WTC11 (cell line): ENCODE measurements around the gene ST6GALNAC3. TPM values are rescaled to one million over a fixed set of nuclear protein-coding genes. Genes with fewer than 3 reads are reported as not detected.

Experiments used
- ATAC-seq: fragments of 200-7000 bp; cut with Tn5 transposase; 2 replicates; pipeline ENCODE4 v1.10.0; 2021; ENCODE audit warnings: mild to moderate bottlenecking, moderate library complexity
- CTCF ChIA-PET: fragments of 300-600 bp; sonication (Branson Sonifier 250); formaldehyde crosslinking; loops from one replicate; lab custom pipeline; 2021; ENCODE audit warnings: antibody characterized with exemption; lab: Charles Lee
- POLR2A ChIA-PET: fragments of 350-600 bp; sonication (Branson Sonifier 250); formaldehyde crosslinking; loops from one replicate; lab custom pipeline; 2021; ENCODE audit warnings: antibody characterized with exemption; lab: Charles Lee
- DNase-seq: peaks from one replicate; pipeline ENCODE4 v3.0.0; 2021; ENCODE audit warnings: low spot score
- H3K27ac Mint-ChIP-seq: 2 replicates; pipeline ENCODE4 v1.8.0; 2021; ENCODE audit warnings: mixed read lengths
- H3K27me3 Mint-ChIP-seq: 2 replicates; pipeline ENCODE4 v1.8.0; 2021; ENCODE audit warnings: low read depth, mild to moderate bottlenecking, moderate library complexity, mixed read lengths
- H3K36me3 Mint-ChIP-seq: 2 replicates; pipeline ENCODE4 v1.8.0; 2021; ENCODE audit warnings: mixed read lengths
- H3K4me1 Mint-ChIP-seq: 2 replicates; pipeline ENCODE4 v1.8.0; 2022; ENCODE audit warnings: mixed read lengths
- H3K4me3 Mint-ChIP-seq: 2 replicates; pipeline ENCODE4 v1.8.0; 2021; ENCODE audit warnings: mild to moderate bottlenecking, moderate library complexity, mixed read lengths
- H3K9me3 Mint-ChIP-seq: 2 replicates; pipeline ENCODE4 v1.8.0; 2021; ENCODE audit warnings: mixed read lengths
- CBFB ChIP-seq: sonication (generic); formaldehyde crosslinking; IDR thresholded peaks from 2 replicates; pipeline ENCODE4 v1.8.1; 2022; ENCODE audit warnings: mild to moderate bottlenecking, low read depth, missing genetic modification reagents
- CREB1 ChIP-seq: sonication (generic); formaldehyde crosslinking; IDR thresholded peaks from 2 replicates; pipeline ENCODE4 v1.8.0; 2023; ENCODE audit warnings: mild to moderate bottlenecking, missing genetic modification reagents
- ELF4 ChIP-seq: sonication (generic); formaldehyde crosslinking; IDR thresholded peaks from 2 replicates; pipeline ENCODE4 v1.8.1; 2022; ENCODE audit warnings: low read depth, mild to moderate bottlenecking, moderate library complexity, missing genetic modification reagents
- GRHL2 ChIP-seq: fragments of 250-450 bp; sonication (Bioruptor Pico); IDR thresholded peaks from 2 replicates; pipeline ENCODE4 v1.8.0; 2022; ENCODE audit warnings: mild to moderate bottlenecking, moderate library complexity; ENCODE audit not compliant: insufficient replicate concordance, severe bottlenecking
- MYBL2 ChIP-seq: sonication (generic); formaldehyde crosslinking; IDR thresholded peaks from 2 replicates; pipeline ENCODE4 v1.8.1; 2023; ENCODE audit warnings: mild to moderate bottlenecking, moderate library complexity, missing genetic modification reagents
- NFE2L1 ChIP-seq: sonication (generic); formaldehyde crosslinking; IDR thresholded peaks from 2 replicates; pipeline ENCODE4 v1.8.1; 2023; ENCODE audit warnings: missing genetic modification reagents
- NFYB ChIP-seq: sonication (generic); formaldehyde crosslinking; conservative IDR thresholded peaks from 2 replicates; pipeline ENCODE4 v1.8.0; 2022; ENCODE audit warnings: low read depth, missing genetic modification reagents
- RORB ChIP-seq: fragments of 250-450 bp; sonication (Bioruptor Pico); IDR thresholded peaks from 2 replicates; pipeline ENCODE4 v1.9.0; 2021; ENCODE audit warnings: mild to moderate bottlenecking
- SMAD3 ChIP-seq: sonication (generic); formaldehyde crosslinking; IDR thresholded peaks from 2 replicates; pipeline ENCODE4 v1.8.0; 2022; ENCODE audit warnings: missing genetic modification reagents, mild to moderate bottlenecking, borderline replicate concordance
- SOX15 ChIP-seq: fragments of 250-450 bp; sonication (Bioruptor Pico); IDR thresholded peaks from 2 replicates; pipeline ENCODE4 v1.9.0; 2021; ENCODE audit warnings: mild to moderate bottlenecking
- ZBTB21 ChIP-seq: sonication (generic); formaldehyde crosslinking; IDR thresholded peaks from 2 replicates; pipeline ENCODE4 v1.8.1; 2023; ENCODE audit warnings: mild to moderate bottlenecking, missing genetic modification reagents, borderline replicate concordance
- ZNF232 ChIP-seq: sonication (generic); formaldehyde crosslinking; IDR thresholded peaks from 2 replicates; pipeline ENCODE4 v1.8.0; 2022; ENCODE audit warnings: mild to moderate bottlenecking, missing genetic modification reagents
- ZNF317 ChIP-seq: sonication (generic); formaldehyde crosslinking; IDR thresholded peaks from 2 replicates; pipeline ENCODE4 v1.8.1; 2023; ENCODE audit warnings: low read depth, mild to moderate bottlenecking, moderate library complexity, missing genetic modification reagents, borderline replicate concordance
- ZNF416 ChIP-seq: fragments of 250-450 bp; sonication (Bioruptor Pico); IDR thresholded peaks from 2 replicates; pipeline ENCODE4 v1.9.0; 2021; ENCODE audit warnings: mild to moderate bottlenecking, inconsistent platforms
- ZNF671 ChIP-seq: fragments of 250-450 bp; sonication (Bioruptor Pico); IDR thresholded peaks from 2 replicates; pipeline ENCODE4 v1.8.0; 2021; ENCODE audit warnings: mild to moderate bottlenecking
- total RNA-seq: library from RNA; stranded (reverse); gene quantifications from 3 replicates; pipeline ENCODE4 v1.2.3, GENCODE V29; 2021
- TF ChIP-seq, protein P1 (sequence below): sonication (generic); formaldehyde crosslinking; IDR thresholded peaks from 2 replicates; pipeline ENCODE4 v1.8.1; 2022; ENCODE audit warnings: missing genetic modification reagents, borderline replicate concordance
- TF ChIP-seq, protein P2 (sequence below): sonication (generic); formaldehyde crosslinking; conservative IDR thresholded peaks from 2 replicates; pipeline ENCODE4 v1.8.1; 2023; ENCODE audit warnings: mild to moderate bottlenecking, low read depth, missing genetic modification reagents, moderate library complexity
- TF ChIP-seq, protein P3 (sequence below): fragments of 250-450 bp; sonication (Bioruptor Pico); IDR thresholded peaks from 2 replicates; pipeline ENCODE4 v1.8.0; 2021; ENCODE audit warnings: mild to moderate bottlenecking
- TF ChIP-seq, protein P4 (sequence below): sonication (generic); formaldehyde crosslinking; IDR thresholded peaks from 2 replicates; pipeline ENCODE4 v1.8.0; 2022; ENCODE audit warnings: mild to moderate bottlenecking, missing genetic modification reagents
- TF ChIP-seq, protein P5 (sequence below): sonication (generic); formaldehyde crosslinking; IDR thresholded peaks from 2 replicates; pipeline ENCODE4 v1.8.1; 2022; ENCODE audit warnings: mild to moderate bottlenecking, missing genetic modification reagents, moderate library complexity, borderline replicate concordance
- TF ChIP-seq, protein P6 (sequence below): sonication (generic); formaldehyde crosslinking; IDR thresholded peaks from 2 replicates; pipeline ENCODE4 v1.8.0; 2022; ENCODE audit warnings: mild to moderate bottlenecking, missing genetic modification reagents
- TF ChIP-seq, protein P7 (sequence below): fragments of 250-450 bp; sonication (Bioruptor Pico); conservative IDR thresholded peaks from 2 replicates; pipeline ENCODE4 v1.9.0; 2021; ENCODE audit warnings: mild to moderate bottlenecking

ST6GALNAC3 gene
- total RNA-seq, 1 experiment from 2014 or later: 11.9 TPM

DNA sequence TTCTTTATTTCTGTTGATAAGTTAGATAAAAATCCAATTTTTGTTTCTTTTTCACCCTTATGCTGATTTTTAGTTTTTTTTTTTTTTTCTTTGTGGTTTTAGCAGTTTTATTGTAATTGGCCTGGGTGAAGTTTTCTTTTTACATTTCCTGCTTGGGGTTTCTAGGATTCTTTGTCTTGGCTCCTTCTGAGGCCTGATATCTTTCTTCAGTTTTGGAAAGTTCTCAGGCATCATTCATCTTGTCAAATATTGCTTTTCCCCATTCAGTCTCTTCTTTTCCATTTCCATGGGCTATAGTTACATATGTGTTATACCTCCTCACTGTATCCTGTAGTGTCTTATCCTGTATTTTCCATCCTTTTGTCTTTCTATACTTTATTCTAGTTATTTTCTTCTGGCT, 28.5 kb downstream of the ST6GALNAC3 start:
- peaks cover 2% of the 10 kb centered on the region; the same call in 1 of the 2 replicates for H3K36me3 Mint-ChIP-seq
- TF ChIP-seq NFE2L1 (CRISPR knock-in tag) (no peak), SOX15 (no peak), ZNF671 (CRISPR knock-in tag) (no peak), MYBL2 (CRISPR knock-in tag) (no peak), SMAD3 (CRISPR knock-in tag) (no peak), ZNF232 (no peak), ZNF317 (CRISPR knock-in tag) (no peak), ZBTB21 (no peak), ZNF416 (CRISPR knock-in tag) (no peak), NFYB (CRISPR knock-in tag) (no peak), ELF4 (CRISPR knock-in tag) (no peak)
- TF ChIP-seq, protein P1, sequence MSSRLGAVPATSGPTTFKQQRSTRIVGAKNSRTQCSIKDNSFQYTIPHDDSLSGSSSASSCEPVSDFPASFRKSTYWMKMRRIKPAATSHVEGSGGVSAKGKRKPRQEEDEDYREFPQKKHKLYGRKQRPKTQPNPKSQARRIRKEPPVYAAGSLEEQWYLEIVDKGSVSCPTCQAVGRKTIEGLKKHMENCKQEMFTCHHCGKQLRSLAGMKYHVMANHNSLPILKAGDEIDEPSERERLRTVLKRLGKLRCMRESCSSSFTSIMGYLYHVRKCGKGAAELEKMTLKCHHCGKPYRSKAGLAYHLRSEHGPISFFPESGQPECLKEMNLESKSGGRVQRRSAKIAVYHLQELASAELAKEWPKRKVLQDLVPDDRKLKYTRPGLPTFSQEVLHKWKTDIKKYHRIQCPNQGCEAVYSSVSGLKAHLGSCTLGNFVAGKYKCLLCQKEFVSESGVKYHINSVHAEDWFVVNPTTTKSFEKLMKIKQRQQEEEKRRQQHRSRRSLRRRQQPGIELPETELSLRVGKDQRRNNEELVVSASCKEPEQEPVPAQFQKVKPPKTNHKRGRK (CRISPR knock-in tag): no peak
- TF ChIP-seq, protein P2, sequence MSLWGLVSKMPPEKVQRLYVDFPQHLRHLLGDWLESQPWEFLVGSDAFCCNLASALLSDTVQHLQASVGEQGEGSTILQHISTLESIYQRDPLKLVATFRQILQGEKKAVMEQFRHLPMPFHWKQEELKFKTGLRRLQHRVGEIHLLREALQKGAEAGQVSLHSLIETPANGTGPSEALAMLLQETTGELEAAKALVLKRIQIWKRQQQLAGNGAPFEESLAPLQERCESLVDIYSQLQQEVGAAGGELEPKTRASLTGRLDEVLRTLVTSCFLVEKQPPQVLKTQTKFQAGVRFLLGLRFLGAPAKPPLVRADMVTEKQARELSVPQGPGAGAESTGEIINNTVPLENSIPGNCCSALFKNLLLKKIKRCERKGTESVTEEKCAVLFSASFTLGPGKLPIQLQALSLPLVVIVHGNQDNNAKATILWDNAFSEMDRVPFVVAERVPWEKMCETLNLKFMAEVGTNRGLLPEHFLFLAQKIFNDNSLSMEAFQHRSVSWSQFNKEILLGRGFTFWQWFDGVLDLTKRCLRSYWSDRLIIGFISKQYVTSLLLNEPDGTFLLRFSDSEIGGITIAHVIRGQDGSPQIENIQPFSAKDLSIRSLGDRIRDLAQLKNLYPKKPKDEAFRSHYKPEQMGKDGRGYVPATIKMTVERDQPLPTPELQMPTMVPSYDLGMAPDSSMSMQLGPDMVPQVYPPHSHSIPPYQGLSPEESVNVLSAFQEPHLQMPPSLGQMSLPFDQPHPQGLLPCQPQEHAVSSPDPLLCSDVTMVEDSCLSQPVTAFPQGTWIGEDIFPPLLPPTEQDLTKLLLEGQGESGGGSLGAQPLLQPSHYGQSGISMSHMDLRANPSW (CRISPR knock-in tag): no peak
- TF ChIP-seq, protein P3, sequence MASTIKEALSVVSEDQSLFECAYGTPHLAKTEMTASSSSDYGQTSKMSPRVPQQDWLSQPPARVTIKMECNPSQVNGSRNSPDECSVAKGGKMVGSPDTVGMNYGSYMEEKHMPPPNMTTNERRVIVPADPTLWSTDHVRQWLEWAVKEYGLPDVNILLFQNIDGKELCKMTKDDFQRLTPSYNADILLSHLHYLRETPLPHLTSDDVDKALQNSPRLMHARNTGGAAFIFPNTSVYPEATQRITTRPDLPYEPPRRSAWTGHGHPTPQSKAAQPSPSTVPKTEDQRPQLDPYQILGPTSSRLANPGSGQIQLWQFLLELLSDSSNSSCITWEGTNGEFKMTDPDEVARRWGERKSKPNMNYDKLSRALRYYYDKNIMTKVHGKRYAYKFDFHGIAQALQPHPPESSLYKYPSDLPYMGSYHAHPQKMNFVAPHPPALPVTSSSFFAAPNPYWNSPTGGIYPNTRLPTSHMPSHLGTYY (CRISPR knock-in tag): no peak
- TF ChIP-seq, protein P4, sequence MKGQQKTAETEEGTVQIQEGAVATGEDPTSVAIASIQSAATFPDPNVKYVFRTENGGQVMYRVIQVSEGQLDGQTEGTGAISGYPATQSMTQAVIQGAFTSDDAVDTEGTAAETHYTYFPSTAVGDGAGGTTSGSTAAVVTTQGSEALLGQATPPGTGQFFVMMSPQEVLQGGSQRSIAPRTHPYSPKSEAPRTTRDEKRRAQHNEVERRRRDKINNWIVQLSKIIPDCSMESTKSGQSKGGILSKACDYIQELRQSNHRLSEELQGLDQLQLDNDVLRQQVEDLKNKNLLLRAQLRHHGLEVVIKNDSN: no peak
- TF ChIP-seq, protein P5, sequence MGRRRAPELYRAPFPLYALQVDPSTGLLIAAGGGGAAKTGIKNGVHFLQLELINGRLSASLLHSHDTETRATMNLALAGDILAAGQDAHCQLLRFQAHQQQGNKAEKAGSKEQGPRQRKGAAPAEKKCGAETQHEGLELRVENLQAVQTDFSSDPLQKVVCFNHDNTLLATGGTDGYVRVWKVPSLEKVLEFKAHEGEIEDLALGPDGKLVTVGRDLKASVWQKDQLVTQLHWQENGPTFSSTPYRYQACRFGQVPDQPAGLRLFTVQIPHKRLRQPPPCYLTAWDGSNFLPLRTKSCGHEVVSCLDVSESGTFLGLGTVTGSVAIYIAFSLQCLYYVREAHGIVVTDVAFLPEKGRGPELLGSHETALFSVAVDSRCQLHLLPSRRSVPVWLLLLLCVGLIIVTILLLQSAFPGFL: no peak
- TF ChIP-seq, all 79 proteins: peak for 0
- ATAC-seq: no peak
- peaks cover 34% of the 10 kb centered on the region for H3K4me1 Mint-ChIP-seq
- DNase-seq: no peak
- H3K9me3 Mint-ChIP-seq: no peaks in the 10 kb centered on the region
- no peak overlapping the region for H3K4me3 Mint-ChIP-seq
- CTCF ChIA-PET: interaction anchor here (0.5 kb wide), 1 partner anchor 117 kb away, joined by 3 read pairs; no protein-coding TSS in a partner anchor
- H3K27me3 Mint-ChIP-seq: no peaks in the 10 kb centered on the region
- POLR2A ChIA-PET: no interaction called here
- no peak overlapping the region for H3K27ac Mint-ChIP-seq

DNA sequence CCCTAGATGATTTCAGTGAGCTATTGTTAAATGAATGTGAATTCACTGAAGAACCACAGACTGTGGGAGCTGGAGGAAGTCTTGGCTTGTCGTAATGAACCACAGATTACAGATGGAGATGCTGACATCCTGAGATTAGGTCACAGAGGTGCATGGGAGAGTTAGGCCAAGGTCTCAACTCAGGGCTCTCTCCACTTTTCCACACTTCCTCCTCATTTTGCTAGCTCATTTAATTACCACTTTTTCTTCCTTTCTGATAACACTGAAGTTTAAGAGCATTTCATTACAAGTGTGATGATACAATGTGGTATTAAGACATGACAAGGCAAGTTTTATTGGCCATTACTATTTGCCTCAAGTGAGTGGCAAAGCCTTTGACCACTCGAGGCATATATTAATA, 30.8 kb downstream of the ST6GALNAC3 start:
- no peak overlapping the region; the same call in 1 of the 2 replicates for H3K27ac Mint-ChIP-seq
- no peaks in the 10 kb centered on the region for H3K27me3 Mint-ChIP-seq
- peaks cover 47% of the 10 kb centered on the region for H3K4me1 Mint-ChIP-seq
- ChIA-PET CTCF (interaction anchor here (1.7 kb wide), 1 partner anchor 10 kb away, joined by 4 read pairs; no protein-coding TSS in a partner anchor), POLR2A (no interaction called here)
- peaks cover 2% of the 10 kb centered on the region; the same call in 1 of the 2 replicates for H3K36me3 Mint-ChIP-seq
- DNase-seq (no peak), ATAC-seq (no peak)
- H3K4me3 Mint-ChIP-seq: no peak overlapping the region
- peaks cover 3% of the 10 kb centered on the region; the same call in 1 of the 2 replicates for H3K9me3 Mint-ChIP-seq
- TF ChIP-seq, protein P6, sequence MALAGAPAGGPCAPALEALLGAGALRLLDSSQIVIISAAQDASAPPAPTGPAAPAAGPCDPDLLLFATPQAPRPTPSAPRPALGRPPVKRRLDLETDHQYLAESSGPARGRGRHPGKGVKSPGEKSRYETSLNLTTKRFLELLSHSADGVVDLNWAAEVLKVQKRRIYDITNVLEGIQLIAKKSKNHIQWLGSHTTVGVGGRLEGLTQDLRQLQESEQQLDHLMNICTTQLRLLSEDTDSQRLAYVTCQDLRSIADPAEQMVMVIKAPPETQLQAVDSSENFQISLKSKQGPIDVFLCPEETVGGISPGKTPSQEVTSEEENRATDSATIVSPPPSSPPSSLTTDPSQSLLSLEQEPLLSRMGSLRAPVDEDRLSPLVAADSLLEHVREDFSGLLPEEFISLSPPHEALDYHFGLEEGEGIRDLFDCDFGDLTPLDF (CRISPR knock-in tag): no peak
- no peak for TF ChIP-seq RORB (CRISPR knock-in tag)
- no peak for TF ChIP-seq CREB1 (CRISPR knock-in tag)
- no peak for TF ChIP-seq GRHL2 (CRISPR knock-in tag)
- TF ChIP-seq, protein P7, sequence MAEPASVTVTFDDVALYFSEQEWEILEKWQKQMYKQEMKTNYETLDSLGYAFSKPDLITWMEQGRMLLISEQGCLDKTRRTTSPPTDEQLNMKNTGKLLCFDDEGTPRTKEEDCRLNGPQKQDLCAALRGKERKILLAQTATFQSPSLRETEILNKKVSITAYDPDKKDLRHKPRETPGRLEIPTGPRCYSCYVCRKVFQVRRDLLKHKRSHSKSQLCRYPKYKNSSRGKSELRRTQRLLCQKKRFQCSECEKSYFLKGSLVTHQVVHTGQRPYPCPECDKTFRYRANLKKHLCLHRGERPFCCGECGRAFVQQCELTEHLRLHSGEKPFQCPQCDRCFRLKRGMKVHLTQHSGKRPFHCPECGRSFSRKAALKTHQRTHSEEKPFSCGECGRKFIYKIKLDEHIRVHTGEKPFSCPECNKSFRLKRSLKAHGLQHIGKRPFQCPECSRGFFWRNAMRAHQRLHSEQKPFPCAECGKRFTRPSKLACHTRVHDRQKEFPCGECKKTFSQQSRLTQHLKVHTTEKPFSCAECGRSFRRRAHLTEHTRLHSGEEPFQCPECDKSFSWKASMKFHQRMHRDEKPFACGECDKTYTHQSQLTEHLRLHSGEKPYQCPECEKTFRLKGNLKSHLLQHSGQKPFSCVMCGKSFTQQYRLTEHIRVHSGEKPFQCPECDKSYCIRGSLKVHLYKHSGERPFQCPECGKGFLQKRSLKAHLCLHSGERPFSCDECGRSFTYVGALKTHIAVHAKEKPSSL (CRISPR knock-in tag): no peak
- no peak for TF ChIP-seq CBFB (CRISPR knock-in tag)
- TF ChIP-seq ZNF232: no peak
